CD4-positive, alpha-beta T cell treated with Interleukin-12 subunit alpha and Interleukin-12 subunit beta, for 1 hour (primary cell): ENCODE results near the gene C1orf226.

Experiments used
- DNase-seq: peaks from one replicate; pipeline ENCODE4 v3.0.0-alpha.2; 2020

The C1orf226 gene

DNA sequence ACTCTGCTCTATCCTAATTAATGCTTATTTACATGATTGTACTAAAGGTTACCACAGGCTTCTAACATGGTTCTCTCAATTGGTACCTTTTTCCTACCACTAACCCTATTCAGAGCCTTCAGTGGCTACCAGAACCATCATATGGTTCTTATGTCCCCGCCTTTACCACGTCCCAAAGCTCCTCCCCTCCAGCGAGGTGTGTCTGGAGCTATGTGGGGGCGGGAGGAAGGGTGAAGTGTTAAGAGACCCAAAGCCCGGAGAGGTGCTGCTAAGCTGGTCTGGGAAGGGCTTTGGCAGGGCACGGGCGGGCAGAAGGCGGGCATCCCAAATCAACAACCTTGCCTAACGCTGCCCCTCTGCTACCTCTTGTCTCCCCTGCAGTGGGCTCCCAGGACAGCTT lies 14.9 kb upstream of the C1orf226 start:
- no peak for DNase-seq

DNA sequence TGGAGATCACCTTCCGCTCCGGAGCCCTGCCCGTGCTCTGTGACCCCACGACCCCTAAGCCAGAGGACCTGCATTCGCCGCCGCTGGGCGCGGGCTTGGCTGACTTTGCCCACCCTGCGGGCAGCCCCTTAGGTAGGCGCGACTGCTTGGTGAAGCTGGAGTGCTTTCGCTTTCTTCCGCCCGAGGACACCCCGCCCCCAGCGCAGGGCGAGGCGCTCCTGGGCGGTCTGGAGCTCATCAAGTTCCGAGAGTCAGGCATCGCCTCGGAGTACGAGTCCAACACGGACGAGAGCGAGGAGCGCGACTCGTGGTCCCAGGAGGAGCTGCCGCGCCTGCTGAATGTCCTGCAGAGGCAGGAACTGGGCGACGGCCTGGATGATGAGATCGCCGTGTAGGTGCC lies 14.5 kb upstream of the C1orf226 start:
- no peak for DNase-seq

DNA sequence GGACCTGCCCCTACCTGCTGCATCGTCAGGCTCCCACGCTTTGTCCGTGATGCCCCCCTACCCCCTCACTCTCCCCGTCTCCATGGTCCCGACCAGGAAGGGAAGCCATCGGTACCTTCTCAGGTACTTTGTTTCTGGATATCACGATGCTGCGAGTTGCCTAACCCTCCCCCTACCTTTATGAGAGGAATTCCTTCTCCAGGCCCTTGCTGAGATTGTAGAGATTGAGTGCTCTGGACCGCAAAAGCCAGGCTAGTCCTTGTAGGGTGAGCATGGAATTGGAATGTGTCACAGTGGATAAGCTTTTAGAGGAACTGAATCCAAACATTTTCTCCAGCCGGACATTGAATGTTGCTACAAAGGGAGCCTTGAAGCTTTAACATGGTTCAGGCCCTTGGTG lies 13.8 kb upstream of the C1orf226 start:
- DNase-seq, result no peak

DNA sequence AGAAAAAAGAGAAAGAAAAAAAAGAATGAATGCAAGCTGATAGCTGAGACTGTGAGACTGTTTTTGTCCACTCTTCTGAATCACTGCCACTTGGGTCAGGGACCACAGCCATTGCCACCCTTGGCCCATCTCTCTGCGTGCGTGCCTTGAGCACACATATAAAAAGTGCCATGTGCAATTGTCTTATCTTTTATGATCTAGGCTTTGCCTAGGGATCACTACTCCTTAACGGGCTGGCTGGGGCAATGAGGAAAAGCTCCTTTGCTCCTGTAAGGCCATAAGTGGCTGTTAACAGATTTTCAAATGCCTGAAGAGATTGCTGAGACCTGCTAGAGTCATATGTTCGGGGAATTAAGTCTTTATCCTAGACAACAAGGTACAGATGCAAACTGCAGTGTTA lies 13.1 kb upstream of the C1orf226 start:
- no peak for DNase-seq

DNA sequence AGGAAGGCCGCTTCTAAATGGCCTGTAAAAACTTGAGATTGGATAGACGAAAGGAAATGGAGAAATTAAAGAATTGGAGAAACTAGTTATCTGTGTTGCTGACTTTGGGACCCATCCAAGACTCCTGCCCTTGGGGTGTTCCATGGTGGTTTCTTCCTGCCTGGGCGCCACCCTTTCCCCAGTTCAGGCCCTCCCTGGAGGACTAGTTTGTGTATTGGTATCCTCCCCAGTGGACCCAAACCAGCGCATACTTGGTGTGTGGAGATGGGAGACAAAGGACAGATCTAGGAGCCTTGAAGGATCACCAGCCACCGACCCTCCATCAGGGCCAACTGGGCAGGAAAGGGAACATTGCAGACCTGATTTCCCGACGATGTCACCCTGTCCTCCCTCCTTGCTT lies 12.0 kb upstream of the C1orf226 start:
- no peak for DNase-seq

DNA sequence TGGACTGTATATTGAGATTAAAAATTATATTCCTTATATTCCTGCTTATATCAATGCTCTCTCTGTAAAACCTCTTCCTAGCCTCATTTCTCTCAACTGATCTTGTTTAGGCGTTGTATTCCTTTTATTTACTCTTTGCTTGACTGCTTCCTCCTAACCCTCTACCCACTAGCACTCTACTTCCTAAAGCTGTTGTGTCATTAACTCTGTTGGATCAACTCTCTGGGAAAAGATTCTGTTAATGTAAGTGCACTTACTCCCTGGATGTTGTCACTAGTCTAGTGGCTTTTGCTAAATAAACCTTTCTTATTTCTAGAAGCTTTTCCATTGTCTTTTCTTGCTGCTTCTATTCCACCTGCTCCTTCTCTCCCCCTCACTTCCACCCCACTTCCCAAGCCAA lies 11.4 kb upstream of the C1orf226 start:
- no peak for DNase-seq

DNA sequence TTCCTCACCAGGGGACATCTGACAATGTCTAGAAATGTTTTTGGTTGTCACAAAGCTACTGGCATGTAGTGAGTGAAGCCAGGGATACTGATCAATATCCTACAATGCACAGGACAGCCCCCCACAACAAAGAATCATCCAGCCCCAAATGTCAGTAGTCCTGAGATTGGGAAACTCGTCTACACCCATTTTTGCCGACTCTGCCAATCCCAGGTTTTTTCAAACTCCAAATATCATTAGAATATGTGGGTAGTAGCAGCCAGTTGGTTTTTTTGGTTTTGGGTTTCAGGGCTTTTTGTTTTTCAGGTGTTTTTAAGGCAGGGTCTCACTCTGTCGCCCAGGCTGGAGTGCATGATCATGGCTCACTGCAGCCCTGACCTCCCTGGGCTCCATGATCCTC lies 10.8 kb upstream of the C1orf226 start:
- no peak for DNase-seq

DNA sequence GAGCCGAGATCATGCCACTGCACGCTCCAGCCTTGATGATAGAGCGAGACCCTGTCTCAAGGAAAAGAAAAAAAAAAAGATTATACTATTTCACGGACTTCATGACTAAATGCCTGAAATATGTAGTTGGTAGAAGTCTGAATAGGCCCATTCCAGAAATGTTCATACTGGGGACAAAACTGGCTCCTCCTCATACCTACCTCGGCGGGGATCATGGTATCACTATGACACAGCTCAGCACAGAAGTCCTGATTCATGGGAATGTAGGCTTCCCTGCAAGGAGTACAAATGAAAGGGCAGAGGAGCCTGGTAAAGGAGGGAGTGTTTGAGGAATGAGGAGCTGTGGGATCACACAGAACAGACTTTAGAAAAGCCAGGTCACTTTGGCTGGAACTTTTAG lies 9.9 kb upstream of the C1orf226 start:
- no peak for DNase-seq

DNA sequence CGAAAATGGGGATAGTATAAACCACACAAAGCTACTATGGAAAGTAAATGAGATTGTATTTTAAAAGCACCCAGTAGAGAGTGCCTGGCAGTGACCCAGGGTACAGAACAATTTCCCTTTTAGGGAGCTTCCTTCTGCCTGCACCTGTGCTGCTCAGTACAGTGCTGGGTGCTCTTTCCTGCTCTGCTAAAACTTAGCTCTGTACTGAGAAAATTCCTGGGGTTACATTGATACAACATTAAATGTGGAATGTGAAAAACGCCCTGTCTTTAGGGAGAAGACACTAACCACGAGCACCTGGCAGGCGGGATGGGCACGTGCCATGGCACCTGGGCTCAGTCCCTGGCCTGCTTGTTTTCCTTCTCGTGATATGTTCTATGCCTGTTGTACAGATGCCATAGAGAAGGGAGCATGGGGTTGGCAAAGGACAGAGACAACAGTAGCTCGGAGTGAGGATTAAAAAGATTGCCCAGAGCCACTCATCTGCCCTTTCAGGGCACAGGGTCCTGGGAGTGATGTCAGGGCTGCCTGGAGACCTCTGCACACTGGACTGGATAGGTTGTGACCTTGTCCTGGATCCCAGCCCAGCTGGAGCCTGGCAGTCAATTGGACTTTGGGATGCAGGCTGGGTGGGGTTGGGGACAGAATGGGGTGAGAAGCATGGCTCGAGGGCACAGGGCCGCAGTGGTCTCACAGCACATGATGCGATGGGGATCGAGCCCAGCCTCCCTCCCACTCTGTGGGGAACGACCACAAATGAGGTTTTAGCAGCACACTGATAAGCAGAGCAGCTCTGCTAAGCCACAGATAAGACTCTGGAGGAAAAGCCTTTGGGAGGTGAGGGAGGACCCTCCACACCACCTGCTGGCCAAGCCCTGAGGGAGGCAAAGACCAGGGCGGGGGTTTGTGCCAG lies 9.1 kb upstream of the C1orf226 start:
- no peak for DNase-seq

DNA sequence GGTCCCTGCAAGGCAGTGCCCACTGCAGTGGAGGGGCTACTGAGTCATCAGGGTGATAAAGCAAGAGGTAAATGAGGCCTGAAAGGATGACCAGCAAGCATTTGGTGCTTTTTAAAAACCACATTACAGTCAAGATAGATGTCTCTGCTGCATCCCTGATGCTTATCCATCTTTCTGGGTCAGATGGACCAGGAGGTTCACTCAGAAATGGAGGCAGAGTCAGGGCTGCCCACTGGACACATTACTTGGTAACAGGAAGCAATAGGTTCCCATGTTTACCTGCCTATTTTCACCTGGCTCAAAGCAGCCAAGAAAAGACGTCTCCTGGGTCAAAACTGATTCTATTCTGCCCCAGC lies 8.5 kb upstream of the C1orf226 start:
- no peak for DNase-seq

DNA sequence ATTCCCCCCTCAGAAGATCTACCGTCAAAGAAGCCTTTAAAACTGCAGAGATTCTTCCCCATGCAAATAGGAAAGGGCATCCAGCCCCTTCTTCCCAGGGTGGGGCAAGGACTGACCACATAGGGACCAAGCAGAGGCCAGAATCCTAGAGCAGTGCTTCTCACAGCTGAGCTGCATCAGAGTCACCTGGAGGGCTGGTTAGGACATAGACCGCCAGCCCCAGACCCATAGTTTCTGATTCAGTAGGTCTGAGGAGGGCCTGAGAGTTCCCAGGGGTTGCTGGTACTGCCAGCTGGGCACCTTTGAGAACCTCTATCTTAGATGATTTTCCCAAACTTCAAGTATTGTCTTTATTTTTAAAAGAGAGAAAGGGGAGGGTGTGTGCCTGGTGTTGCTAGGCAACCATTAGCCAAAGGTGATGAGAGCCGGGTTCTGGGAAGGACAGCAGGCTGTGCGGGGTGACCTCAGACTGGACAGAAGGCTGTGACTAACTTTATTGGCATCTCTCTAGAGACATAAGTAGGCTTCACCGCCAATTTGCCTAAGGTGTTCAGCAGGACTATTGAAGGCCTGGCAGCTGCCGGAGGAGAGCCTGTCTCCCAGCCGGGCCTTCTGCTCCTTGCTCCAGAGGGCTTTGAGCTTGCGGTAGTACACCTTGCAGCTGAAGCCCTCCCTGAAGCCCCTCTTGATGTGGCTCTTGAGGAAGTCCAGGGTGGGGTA lies 7.8 kb upstream of the C1orf226 start:
- no peak for DNase-seq

DNA sequence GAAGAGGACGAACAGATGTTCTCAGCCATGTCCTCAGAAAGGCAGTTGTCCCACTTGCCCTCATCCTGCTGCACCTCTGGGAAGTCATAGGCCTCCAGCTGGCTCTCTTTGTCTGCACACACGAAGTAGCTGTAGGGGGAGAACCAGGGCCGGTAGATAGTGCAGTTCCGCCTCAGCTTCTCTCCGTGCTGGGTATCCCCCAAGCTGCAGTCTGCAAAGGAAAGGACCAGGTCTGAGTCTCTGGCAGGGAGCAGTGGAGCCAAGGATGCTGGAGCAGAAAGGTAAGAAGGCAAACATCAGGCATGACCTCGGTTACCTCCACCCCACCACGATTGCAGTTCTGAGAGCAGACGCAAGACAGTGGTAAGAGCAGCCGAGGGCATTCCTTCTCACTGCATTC lies 7.1 kb upstream of the C1orf226 start:
- no peak for DNase-seq

DNA sequence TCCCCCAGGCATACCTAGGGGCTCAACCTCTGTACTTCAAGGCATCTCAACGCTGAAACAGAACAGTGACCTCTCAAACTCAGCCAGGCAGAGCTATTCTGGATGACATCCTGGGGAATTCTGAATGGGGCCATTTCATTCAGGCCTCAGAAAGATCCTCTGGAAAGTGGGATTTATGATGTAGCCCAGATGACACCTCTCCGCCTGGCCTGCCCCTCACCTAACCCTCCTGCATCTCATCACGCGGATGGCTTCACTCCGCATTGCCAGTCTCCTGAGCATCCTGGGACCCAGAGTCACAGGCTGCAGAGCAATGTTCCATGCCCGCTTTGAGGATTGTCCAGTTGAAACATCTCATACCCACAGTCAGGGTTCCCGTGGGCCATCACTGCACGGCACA lies 6.1 kb upstream of the C1orf226 start:
- no peak for DNase-seq

DNA sequence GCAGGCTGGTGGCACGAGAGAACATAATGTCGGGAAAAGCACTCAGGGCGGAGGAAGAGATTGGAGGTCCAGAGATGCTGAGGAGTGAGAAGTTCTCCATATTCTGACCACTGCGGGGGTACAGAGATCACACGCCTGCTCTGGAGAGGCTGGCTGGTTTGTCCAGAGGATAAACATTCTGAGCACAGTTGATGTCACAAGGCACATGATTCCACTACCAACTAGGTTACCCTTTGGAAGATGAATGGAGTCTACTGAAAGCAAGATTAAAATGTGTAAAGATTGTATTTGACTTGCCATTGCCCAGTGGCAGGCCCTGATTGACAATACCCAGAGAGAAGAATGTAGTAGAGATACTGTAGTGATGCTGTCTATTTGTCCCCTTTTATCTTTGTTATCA lies 4.8 kb upstream of the C1orf226 start, which contains the start of gene SPATA46:
Gene SPATA46, minus strand, starts transcription at position 164 of the 400 bp plus-strand sequence. Its CDS starts 64 bp downstream, at position 100.
- DNase-seq, result no peak

DNA sequence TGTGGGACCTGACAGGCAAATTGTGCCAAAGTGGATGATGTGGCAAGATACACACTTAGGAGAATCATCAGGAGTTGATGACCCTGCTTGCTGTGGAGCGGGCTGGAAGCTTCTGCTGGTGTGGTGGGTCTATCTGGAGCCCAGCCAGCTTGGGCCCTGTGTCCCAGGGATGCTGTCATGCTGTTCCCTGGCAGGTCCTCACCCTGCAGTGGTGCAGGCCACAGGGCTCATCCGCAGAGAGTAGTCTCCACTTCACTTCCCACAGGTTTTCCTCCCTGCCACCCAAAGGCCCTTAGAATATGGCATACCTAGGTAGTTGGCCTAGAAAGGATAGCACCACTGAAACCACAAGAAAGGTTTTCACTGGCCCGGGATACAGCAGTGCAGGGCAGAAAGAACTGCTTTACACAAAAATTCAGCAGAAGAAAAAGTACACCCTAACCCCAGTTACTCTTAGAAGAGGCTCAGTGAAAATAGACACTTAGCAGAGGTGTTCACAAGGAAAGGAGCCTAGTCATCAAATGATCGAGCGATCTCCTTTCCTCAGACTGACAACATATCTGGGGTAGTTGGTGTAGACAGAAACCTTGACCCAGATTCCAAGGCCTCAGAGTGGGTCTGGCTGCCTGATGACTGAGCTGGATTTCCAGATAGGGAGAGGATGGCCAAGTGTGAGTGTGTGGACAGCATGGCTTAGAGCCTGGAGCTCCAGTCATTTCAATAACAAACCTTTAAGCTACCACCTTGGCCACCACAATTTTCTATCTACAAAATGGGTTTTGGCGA lies 1.3 kb upstream of the C1orf226 start:
- DNase-seq, result no peak

DNA sequence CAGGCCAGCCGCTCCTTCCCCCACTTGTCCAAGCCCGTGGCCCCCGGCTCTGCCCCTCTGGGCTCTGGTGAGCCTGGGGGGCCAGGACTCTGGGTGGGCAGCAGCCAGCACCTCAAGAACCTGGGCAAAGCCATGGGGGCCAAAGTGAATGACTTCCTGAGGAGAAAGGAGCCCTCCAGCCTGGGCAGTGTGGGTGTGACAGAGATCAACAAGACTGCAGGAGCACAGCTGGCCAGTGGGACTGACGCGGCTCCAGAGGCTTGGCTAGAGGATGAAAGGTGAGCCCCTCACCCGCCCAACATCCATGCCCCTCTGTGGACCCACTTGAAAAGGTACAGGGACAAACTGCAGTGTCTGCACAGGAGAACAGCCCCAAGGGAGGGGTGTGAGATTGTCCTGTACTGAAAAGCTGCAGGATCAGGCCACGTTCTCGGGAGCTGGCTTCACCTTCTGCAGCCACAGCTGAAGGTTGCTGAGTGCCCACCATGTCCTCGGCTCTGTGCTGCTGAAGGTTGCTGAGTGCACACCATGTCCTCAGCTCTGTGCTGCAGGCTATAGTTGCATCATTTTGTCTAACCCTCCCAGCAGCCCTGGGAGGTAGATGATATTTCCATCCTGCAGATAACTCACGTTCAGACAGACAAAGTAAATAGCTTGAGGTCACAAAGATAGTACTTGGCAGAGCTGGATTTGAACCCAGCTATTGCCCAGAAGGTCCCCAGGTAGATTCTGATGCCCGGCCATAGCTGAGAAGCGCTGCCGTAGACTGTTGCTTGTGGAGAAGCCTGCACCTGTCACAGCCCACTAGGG lies 618 bp downstream of the C1orf226 start:
- DNase-seq, result no peak

DNA sequence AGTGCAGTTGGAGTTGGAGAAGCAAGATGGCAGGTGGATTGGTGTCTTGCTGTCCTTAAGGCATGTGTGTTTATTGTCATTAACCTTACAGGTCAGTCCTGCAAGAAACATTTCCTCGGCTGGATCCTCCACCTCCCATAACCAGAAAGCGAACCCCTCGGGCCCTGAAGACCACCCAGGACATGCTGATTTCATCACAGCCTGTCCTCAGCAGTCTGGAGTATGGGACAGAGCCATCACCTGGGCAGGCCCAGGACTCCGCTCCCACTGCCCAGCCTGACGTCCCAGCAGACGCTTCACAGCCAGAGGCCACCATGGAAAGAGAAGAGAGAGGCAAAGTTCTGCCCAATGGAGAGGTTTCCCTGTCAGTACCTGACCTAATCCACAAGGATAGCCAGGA lies 1.6 kb downstream of the C1orf226 start:
- no peak for DNase-seq

DNA sequence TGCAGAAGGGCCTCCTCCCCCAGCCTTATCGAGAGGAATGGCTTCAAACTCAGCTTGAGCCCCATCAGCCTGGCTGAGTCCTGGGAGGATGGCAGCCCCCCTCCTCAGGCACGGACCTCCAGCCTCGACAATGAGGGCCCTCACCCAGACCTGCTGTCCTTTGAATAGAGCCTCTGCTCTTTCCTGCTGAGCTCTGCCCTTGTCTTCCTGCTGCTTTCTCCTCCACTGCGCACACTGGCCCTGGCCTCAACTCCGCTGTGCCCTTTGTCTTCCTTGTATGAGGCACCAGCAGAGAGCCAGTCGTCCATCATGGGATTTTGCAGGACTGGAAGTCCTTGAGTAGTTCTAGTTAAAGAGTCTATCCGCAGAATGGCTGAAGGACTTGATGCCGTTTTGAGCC lies 2.0 kb downstream of the C1orf226 start:
- DNase-seq, result no peak

DNA sequence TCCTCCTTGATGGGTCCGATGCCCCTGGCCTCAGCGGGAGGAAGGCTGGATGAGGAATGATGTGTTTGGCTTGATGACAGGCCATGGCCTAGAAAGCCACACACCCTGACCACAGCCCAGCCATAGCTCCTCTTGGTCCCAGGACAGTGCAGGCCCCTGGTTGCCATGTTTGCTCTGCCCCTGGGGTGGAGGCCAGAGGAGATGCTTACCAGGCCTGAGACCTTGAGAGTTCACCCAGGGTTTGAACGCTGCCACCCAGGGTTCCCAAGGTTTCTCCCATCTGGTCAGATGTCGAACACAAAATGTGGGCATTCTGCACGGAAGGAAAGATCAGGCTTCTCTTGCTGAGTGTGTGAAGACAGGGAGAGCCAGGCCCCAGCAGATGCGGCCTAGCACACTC lies 2.6 kb downstream of the C1orf226 start:
- no peak for DNase-seq

DNA sequence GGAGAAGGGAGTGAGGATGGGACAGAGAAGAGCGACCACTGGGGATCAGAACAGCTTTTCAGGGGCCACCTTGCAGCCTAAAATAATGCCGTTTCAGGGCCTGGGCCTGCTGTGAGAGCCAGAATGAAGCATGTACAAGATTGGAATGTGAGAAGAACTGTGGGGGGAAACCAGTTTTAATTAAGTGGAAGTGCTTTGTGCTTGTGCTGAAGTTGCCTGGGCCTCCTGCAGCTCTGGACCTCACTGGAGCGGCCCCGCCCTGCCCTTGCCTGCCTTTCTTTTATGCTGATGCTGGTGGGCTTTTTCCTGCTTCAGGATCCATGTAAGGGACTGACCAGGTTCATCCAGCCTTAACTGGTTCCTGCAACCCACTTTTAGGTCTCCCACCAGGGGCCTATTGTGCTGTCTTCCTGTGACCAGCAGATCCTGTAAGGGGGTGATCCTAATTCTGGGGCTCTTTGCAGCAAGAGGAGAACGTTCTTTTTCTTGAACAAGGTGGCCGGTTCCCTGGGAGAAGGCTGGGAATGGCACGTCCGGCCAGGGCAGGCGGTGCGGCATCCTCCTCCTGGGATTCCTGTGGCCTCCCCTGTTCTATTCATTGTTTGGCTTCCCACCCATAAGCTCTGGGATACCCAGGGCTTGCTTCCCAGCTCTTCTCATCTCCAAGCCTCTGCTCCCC lies 3.2 kb downstream of the C1orf226 start:
- DNase-seq, result no peak

DNA sequence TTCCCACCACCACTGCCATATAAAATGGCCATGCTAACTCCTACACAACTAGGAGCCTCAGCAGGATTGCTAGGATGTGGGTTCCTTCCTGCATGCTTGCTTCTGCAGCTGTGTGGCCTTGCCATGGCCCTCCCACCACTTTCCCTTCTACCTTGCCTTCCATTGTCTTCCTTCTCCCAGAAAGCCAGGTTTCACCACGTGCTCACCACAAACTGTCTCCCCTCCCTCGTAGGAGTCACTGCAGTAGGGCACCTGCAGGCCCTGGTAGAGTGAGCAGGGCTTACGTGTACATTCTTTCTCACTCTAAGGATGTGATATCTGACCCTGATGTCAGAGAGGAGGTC lies 3.7 kb downstream of the C1orf226 start:
- no peak for DNase-seq

DNA sequence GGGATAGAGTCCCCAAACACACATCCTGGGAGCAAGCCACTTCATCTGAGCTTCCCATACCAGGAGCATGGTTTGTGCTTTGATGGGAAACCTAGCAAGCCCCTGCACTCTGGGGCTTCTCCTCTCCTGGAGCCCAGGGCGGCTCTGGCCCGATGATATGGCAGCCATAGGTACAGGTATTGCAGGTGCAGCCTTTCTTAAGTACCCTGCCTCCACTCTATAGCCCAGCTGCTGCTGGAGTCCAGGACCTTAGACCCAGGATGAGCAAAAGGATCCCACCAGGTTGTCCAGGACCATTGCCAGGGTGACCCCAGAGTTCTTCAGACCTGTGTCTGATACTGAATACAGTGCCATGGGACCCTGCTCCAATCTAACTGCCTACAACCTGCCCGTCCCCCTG lies 4.2 kb downstream of the C1orf226 start:
- DNase-seq, result no peak
